Smooth muscle cell (in vitro differentiated cells): ENCODE measurements around the gene CPSF3. TPM values are rescaled to one million over a fixed set of nuclear protein-coding genes. Genes with fewer than 3 reads are reported as not detected.

Experiments
- DNase-seq: peaks from one replicate; lab custom pipeline; 2025; ENCODE audit not compliant: unreplicated experiment; lab: John Stamatoyannopoulos, UW
- H2AFZ ChIP-seq: fragments of 200-600 bp; sonication (generic); 2 replicates; pipeline ENCODE4 v1.6.0; 2016; ENCODE audit warnings: antibody characterized with exemption, low read depth, mild to moderate bottlenecking
- H3F3A ChIP-seq: fragments of 200-600 bp; sonication (generic); 2 replicates; pipeline ENCODE4 v1.6.0; 2017; ENCODE audit warnings: antibody characterized with exemption, low read depth
- H3K27ac ChIP-seq: fragments of 200-600 bp; sonication (generic); 2 replicates; pipeline ENCODE4 v1.5.1; 2016; ENCODE audit warnings: low read depth, mild to moderate bottlenecking
- H3K27me3 ChIP-seq: fragments of 200-600 bp; sonication (generic); 2 replicates; pipeline ENCODE4 v1.6.1; 2016; ENCODE audit warnings: low read depth, mild to moderate bottlenecking
- H3K36me3 ChIP-seq: fragments of 200-600 bp; sonication (generic); 2 replicates; pipeline ENCODE4 v1.5.1; 2016; ENCODE audit warnings: low read depth
- H3K4me1 ChIP-seq: fragments of 200-600 bp; sonication (generic); 2 replicates; pipeline ENCODE4 v1.5.1; 2016; ENCODE audit warnings: low read depth
- H3K4me2 ChIP-seq: fragments of 200-600 bp; sonication (generic); 2 replicates; pipeline ENCODE4 v1.6.0; 2016; ENCODE audit warnings: mild to moderate bottlenecking
- H3K4me3 ChIP-seq: fragments of 200-600 bp; sonication (generic); 2 replicates; pipeline ENCODE4 v1.5.1; 2016; ENCODE audit warnings: mild to moderate bottlenecking
- H3K79me2 ChIP-seq: fragments of 200-600 bp; sonication (generic); 2 replicates; pipeline ENCODE4 v1.6.0; 2016; ENCODE audit warnings: low read depth, mild to moderate bottlenecking
- H3K9ac ChIP-seq: fragments of 200-600 bp; sonication (generic); 2 replicates; pipeline ENCODE4 v1.6.0; 2016; ENCODE audit warnings: low read depth
- H3K9me3 ChIP-seq: fragments of 200-600 bp; sonication (generic); replicated peaks from 2 replicates; pipeline ENCODE4 v1.5.1; 2016; ENCODE audit warnings: low read depth
- H4K20me1 ChIP-seq: fragments of 200-600 bp; sonication (generic); 2 replicates; pipeline ENCODE4 v1.6.0; 2016; ENCODE audit warnings: low read depth
- CTCF ChIP-seq: fragments of 200-600 bp; sonication (generic); IDR thresholded peaks from 2 replicates; pipeline ENCODE4 v1.5.1; 2017; ENCODE audit warnings: borderline replicate concordance, mild to moderate bottlenecking, antibody characterized with exemption; ENCODE audit not compliant: insufficient read depth, poor library complexity, severe bottlenecking
- WGBS: methylation state at CpG from one replicate; pipeline ENCODE4 v1.1.7; 2016; ENCODE audit warnings: low lambda C conversion rate; 5-methylcytosine and 5-hydroxymethylcytosine counted together
- polyA plus RNA-seq: library from polyadenylated mRNA; unstranded; fragments of >200 nt; fragmentation: Nextera tagmentation; extraction: Ambion mirVana; gene quantifications from 2 replicates; pipeline ENCODE4 v1.2.1, GENCODE V29; 2016
- total RNA-seq: library from RNA; depleted of rRNA; stranded (reverse); fragments of >200 nt; gene quantifications from 2 replicates; pipeline ENCODE4 v1.2.3, GENCODE V29; 2014

CPSF3 gene
- total and polyA plus RNA-seq, 2 experiments from 2014 or later = 30.3 to 52.6 TPM

- Histone ChIP-seq H3K27ac (peak overlapping the region; percentile 92), H3K4me3 (peak overlapping the region; percentile 93), H3K79me2 (peaks cover 43% of the 10 kb centered on the region), H2AFZ (peak overlapping the region; percentile 95), H3K9me3 (no peaks in the 10 kb centered on the region), H3K9ac (peak overlapping the region; percentile 96), H3K27me3 (no peaks in the 10 kb centered on the region), H3K36me3 (peaks cover 3% of the 10 kb centered on the region), H3K4me2 (peak overlapping the region; percentile 94), H3K4me1 (peaks cover 15% of the 10 kb centered on the region), H3F3A (peaks cover 3% of the 10 kb centered on the region), H4K20me1 (no peaks in the 10 kb centered on the region)
- no peak for TF ChIP-seq CTCF
- no peak for DNase-seq
- 77% methylated on average over 11 of the region's 11 CpGs for WGBS
Observed at GRCh38 chr2:9424447-9425164, 1.2 kb downstream of the CPSF3 start.

GRCh38 chr2:9428965-9429577 lies 5.6 kb downstream of the CPSF3 start:
- no peaks in the 10 kb centered on the region for H3K9me3 ChIP-seq
- no peaks in the 10 kb centered on the region for H4K20me1 ChIP-seq
- no peak overlapping the region for H3K4me2 ChIP-seq
- H3F3A ChIP-seq = peaks cover under 1% of the 10 kb centered on the region
- no peak overlapping the region for H3K4me3 ChIP-seq
- DNase-seq = no peak
- H3K27ac ChIP-seq = peak overlapping the region; percentile 47
- peaks cover 11% of the 10 kb centered on the region for H3K36me3 ChIP-seq
- H3K27me3 ChIP-seq = no peaks in the 10 kb centered on the region
- peaks cover 11% of the 10 kb centered on the region for H3K4me1 ChIP-seq
- H3K9ac ChIP-seq = no peak overlapping the region
- no peak overlapping the region for H2AFZ ChIP-seq
- TF ChIP-seq CTCF = no peak
- peaks cover 9% of the 10 kb centered on the region for H3K79me2 ChIP-seq
- 77% methylated on average over 5 of the region's 5 CpGs for WGBS

- Histone ChIP-seq H3K36me3 (peaks cover 11% of the 10 kb centered on the region), H3K4me3 (no peak overlapping the region)
Observed at GRCh38 chr2:9430316-9431293, 7.2 kb downstream of the CPSF3 start.

More at GRCh38 chr2:9430316-9431293, 7.2 kb downstream of the CPSF3 start:
- H3K4me1 ChIP-seq = no peaks in the 10 kb centered on the region
- H3F3A ChIP-seq = no peaks in the 10 kb centered on the region
- no peak for TF ChIP-seq CTCF
- no peaks in the 10 kb centered on the region for H3K9me3 ChIP-seq
- no peak overlapping the region for H3K9ac ChIP-seq
- WGBS = 89% methylated on average over 2 of the region's 2 CpGs
- no peak overlapping the region for H2AFZ ChIP-seq
- H3K27ac ChIP-seq = peak overlapping the region; percentile 21
- no peaks in the 10 kb centered on the region for H4K20me1 ChIP-seq
- H3K79me2 ChIP-seq = no peaks in the 10 kb centered on the region
- no peak overlapping the region for H3K4me2 ChIP-seq
- H3K27me3 ChIP-seq = no peaks in the 10 kb centered on the region
- no peak for DNase-seq
